WI38 (cell line): ENCODE measurements around the gene CFAP53.

Source experiments
- H3K4me3 ChIP-seq: 2 replicates; pipeline ENCODE4 v1.5.1; 2011; ENCODE audit warnings: low read depth, mild to moderate bottlenecking, control low read depth, low read length
- CTCF ChIP-seq: IDR thresholded peaks from 2 replicates; pipeline ENCODE4 v1.5.1; 2012; ENCODE audit warnings: low read depth, mild to moderate bottlenecking, control low read depth, low read length

The CFAP53 gene

GRCh38 chr18:50275503-50276036 is 9.3 kb upstream of the CFAP53 start:
- H3K4me3 ChIP-seq: no peak overlapping the region
- no peak for TF ChIP-seq CTCF

GRCh38 chr18:50274941-50275340 is 8.6 kb upstream of the CFAP53 start:
- TF ChIP-seq CTCF: no peak
- H3K4me3 ChIP-seq: no peak overlapping the region

GRCh38 chr18:50274044-50274442 is 7.7 kb upstream of the CFAP53 start:
- no peak overlapping the region for H3K4me3 ChIP-seq
- no peak for TF ChIP-seq CTCF

- no peak for TF ChIP-seq CTCF
- no peak overlapping the region for H3K4me3 ChIP-seq
Observed at GRCh38 chr18:50273203-50274043, 7.1 kb upstream of the CFAP53 start.

GRCh38 chr18:50272568-50272967 is 6.3 kb upstream of the CFAP53 start:
- no peak for TF ChIP-seq CTCF
- no peak overlapping the region for H3K4me3 ChIP-seq

GRCh38 chr18:50268022-50268747 is 1.9 kb upstream of the CFAP53 start:
- peak; percentile 55 for TF ChIP-seq CTCF
- no peak overlapping the region for H3K4me3 ChIP-seq

- TF ChIP-seq CTCF: no peak
- no peak overlapping the region for H3K4me3 ChIP-seq
Observed at GRCh38 chr18:50262977-50263376, 3.3 kb downstream of the CFAP53 start.
